Neutrophil (primary cell): ENCODE results near the gene POU3F1.
"Not testable (repeated sequence)": the region's sequence is repeated elsewhere in the genome, so short reads cannot be mapped to it uniquely, and the experiment has no call there.

Experiments used
- H3K27ac ChIP-seq: fragments of 200-600 bp; sonication (generic); 2 replicates; pipeline ENCODE4 v1.5.1; 2016; ENCODE audit warnings: mild to moderate bottlenecking, moderate library complexity
- H3K27me3 ChIP-seq: fragments of 200-600 bp; sonication (generic); 2 replicates; pipeline ENCODE4 v1.6.0; 2016; ENCODE audit warnings: mild to moderate bottlenecking
- H3K36me3 ChIP-seq: fragments of 200-600 bp; sonication (generic); 2 replicates; pipeline ENCODE4 v1.5.1; 2017
- H3K4me1 ChIP-seq, 2 experiments: fragments of 200-600 bp in 1 of 2; sonication (generic) in 1 of 2; 1 replicate in 1 of 2; 2 replicates in 1 of 2; pipeline versions ENCODE4 v1.5.1 to v1.6.1; 2013 to 2016; ENCODE audit warnings: low read depth in 1 of 2, low read length in 1 of 2, mild to moderate bottlenecking in 1 of 2, moderate library complexity in 1 of 2; ENCODE audit not compliant: control insufficient read depth in 1 of 2, insufficient read depth in 1 of 2
- H3K4me3 ChIP-seq, 2 experiments: fragments of 200-600 bp in 1 of 2; sonication (generic) in 1 of 2; 1 replicate in 1 of 2; 2 replicates in 1 of 2; pipeline ENCODE4 v1.5.1; 2013 to 2016; ENCODE audit warnings: low read depth in 1 of 2, low read length in 1 of 2, mild to moderate bottlenecking in 1 of 2, moderate library complexity in 1 of 2
- H3K9me3 ChIP-seq: fragments of 200-600 bp; sonication (generic); 2 replicates; pipeline ENCODE4 v1.5.1; 2016
- TF ChIP-seq, protein P1 (sequence below): fragments of 200-600 bp; sonication (generic); IDR thresholded peaks from 2 replicates; pipeline ENCODE4 v1.5.1; 2016; ENCODE audit warnings: antibody characterized with exemption

The POU3F1 gene

DNA sequence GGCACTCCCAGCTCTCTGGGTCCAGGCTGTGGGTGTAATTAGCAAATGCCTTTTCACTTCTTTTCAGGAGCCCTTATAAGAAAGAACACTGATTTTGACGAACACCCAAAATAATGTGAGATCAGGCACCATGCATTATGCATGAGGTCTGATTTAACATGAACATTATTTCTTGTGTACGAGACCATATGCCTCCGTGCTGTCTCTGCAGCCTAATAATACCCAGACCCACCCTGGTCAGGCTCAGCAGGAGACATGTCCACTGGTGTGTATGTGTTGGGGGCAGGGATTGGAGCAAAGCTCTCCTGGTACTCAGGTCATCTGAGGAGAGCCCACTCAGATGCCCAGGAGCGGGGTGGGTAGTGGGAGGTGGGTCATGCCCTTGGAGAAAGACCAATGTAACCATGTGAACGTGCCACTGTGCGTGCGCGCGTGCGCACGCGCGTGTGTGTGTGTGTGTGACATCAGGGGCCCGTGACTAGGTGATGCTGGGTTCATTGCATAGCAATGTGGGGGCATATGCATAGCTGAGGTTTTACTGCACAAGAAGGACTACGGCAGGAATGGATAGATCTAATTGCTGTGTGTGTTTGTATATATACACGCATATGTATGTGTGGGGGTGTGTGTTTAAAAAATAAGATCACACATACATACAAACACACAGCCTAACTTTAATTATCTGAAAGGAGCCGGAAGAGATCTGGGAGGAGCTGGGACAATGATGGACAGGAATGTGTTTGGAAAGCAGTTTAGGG, 7.1 kb downstream of the POU3F1 start:
- Histone ChIP-seq H3K4me3 (no peak overlapping the region), H3K4me1 (peaks cover 3 to 5% of the 10 kb centered on the region in 2 experiments), H3K36me3 (no peaks in the 10 kb centered on the region), H3K27ac (no peak overlapping the region), H3K27me3 (peaks cover 74% of the 10 kb centered on the region), H3K9me3 (no peaks in the 10 kb centered on the region)
- TF ChIP-seq, protein P1, sequence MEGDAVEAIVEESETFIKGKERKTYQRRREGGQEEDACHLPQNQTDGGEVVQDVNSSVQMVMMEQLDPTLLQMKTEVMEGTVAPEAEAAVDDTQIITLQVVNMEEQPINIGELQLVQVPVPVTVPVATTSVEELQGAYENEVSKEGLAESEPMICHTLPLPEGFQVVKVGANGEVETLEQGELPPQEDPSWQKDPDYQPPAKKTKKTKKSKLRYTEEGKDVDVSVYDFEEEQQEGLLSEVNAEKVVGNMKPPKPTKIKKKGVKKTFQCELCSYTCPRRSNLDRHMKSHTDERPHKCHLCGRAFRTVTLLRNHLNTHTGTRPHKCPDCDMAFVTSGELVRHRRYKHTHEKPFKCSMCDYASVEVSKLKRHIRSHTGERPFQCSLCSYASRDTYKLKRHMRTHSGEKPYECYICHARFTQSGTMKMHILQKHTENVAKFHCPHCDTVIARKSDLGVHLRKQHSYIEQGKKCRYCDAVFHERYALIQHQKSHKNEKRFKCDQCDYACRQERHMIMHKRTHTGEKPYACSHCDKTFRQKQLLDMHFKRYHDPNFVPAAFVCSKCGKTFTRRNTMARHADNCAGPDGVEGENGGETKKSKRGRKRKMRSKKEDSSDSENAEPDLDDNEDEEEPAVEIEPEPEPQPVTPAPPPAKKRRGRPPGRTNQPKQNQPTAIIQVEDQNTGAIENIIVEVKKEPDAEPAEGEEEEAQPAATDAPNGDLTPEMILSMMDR = no peak

DNA sequence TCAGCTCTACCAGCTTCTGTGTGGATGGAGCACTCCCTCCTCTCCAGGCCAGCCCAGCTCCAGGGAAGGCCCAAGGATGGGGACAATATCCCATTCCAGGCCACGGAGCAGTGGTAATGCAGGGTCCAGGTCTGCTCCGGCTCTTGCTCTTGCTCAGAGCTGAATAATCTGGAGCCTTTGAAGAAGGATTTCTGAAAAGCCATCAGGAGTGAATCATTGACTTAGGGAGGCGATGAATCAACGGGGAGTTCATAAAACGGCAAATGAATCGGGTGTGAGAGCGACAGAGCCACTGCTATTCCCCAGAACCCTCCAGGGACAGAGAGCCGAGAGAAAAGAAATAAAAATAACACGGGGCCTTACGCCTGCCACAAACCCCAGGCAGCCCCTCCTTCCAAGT, 7.7 kb downstream of the POU3F1 start:
- no peaks in the 10 kb centered on the region for H3K4me1 ChIP-seq
- TF ChIP-seq, protein P1 = no peak
- H3K27me3 ChIP-seq = peaks cover 67% of the 10 kb centered on the region
- no peaks in the 10 kb centered on the region for H3K9me3 ChIP-seq
- H3K27ac ChIP-seq = no peak overlapping the region
- H3K4me3 ChIP-seq = no peak overlapping the region
- no peaks in the 10 kb centered on the region for H3K36me3 ChIP-seq

DNA sequence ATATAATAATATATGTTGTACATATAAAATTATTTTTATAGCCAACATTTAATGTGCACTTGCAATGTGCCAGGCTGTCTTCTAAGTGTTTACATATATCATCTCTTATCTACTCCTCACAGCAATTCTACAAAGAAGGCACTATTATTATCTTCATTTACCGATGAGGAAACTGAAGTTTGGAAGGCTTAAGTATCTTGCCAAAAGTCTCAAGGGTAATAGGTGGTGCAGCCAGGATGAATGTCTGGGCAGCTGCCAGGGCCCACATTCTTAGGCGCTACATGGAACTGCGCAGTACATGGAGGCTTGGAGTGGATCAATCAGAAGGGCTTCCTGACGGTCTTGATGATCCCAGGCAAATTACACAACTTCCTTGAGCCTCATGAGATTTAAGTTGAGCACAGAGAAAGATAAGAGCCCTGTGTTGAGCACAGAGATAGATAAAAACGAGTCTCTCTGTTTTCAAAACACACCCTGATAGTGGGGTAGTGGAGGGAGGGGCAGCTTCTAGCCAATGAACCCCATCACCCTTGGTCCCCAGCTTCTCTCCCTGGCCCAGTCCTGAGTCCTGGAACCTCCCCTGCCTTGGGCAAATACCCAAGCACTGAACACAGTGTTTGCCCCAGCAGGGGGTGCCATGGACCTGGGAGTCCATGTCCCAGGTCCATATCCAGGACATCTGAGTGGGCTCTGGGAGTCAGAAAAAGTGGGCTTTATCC, 9.2 kb downstream of the POU3F1 start:
- H3K36me3 ChIP-seq = no peaks in the 10 kb centered on the region
- H3K27me3 ChIP-seq = peaks cover 52% of the 10 kb centered on the region
- no peak overlapping the region for H3K27ac ChIP-seq
- no peaks in the 10 kb centered on the region for H3K9me3 ChIP-seq
- H3K4me3 ChIP-seq = no peak overlapping the region
- H3K4me1 ChIP-seq = no peaks in the 10 kb centered on the region
- TF ChIP-seq, protein P1 = no peak

DNA sequence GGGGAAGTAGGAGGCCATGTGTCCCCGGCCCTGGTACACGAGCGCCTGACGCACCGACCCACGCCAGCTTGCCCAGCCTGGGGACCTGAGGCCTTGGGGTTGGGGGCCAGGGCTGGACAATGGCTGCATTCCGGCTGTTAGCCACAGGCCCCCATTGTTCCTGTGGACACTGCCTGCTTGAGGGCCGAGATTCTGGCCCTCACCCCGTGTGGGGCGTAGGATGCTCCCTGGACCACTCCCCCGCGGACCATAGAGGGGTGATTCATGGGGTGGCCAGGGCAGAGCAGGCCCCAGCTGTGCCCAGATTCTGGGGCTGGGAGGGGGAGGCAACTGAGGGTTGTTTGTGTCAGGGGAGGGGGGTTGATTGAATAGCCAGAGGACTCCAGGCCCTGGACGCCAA, 11.7 kb downstream of the POU3F1 start:
- no peak overlapping the region for H3K4me3 ChIP-seq
- no peaks in the 10 kb centered on the region for H3K9me3 ChIP-seq
- H3K4me1 ChIP-seq = no peaks in the 10 kb centered on the region
- H3K27ac ChIP-seq = no peak overlapping the region
- peaks cover 48% of the 10 kb centered on the region for H3K27me3 ChIP-seq
- H3K36me3 ChIP-seq = no peaks in the 10 kb centered on the region
- TF ChIP-seq, protein P1 = no peak

DNA sequence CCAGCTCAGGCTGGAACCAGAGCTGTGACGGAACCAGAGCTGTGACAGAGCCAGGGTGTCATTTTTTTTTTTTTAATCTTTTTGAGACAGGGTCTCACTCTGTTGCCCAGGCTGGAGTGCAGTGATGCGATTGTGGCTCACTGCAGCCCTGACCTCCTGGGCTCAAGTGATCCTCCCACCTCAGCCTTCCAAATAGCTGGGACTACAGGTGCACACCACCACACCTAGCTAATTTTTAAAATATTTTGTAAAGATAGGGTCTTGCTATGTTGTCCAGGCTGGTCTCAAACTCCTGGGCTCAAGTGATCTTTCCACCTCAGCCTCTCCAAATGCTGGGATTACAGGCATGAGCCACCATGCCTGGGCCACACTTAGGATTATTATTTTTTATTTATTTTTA, 13.6 kb downstream of the POU3F1 start:
- H3K36me3 ChIP-seq, H3K4me1 ChIP-seq, H3K27ac ChIP-seq, H3K4me3 ChIP-seq, H3K9me3 ChIP-seq: not testable (repeated sequence)
- H3K27me3 ChIP-seq = peaks cover 39% of the 10 kb centered on the region

DNA sequence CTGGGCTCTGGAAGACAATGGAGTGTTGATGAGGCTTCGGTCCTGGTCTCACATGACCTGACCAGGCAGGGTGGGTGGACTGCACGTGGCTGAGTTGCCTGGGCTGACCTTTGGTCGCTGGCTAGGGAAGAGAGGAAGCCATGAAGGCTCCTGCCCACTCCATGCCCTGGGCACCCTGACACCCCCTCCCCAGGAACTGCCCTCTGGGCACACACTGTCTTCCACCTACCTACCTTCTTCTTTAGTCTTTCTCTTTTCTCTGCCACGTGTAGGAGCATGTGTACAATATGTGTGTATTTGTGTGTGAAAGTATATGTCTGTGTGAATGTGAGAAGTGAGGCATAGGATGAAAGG, 15.1 kb downstream of the POU3F1 start:
- TF ChIP-seq, protein P1 = no peak
- Histone ChIP-seq H3K36me3 (peaks cover under 1% of the 10 kb centered on the region), H3K27ac (no peak overlapping the region), H3K4me3 (no peak overlapping the region), H3K9me3 (no peaks in the 10 kb centered on the region), H3K27me3 (peaks cover 30% of the 10 kb centered on the region), H3K4me1 (peaks cover 6 to 7% of the 10 kb centered on the region in 2 experiments)
